Natural killer cell (primary cell): ENCODE results near the gene ERCC5. TPM values are rescaled to one million over a fixed set of nuclear protein-coding genes. Genes with fewer than 3 reads are reported as not detected.

ENCODE experiments used
- ATAC-seq, 3 donors: fragments of 150-1000 bp in 2 of 3; fragments of 200-7000 bp in 1 of 3; cut with Tn5 transposase; 1 replicate in 1 of 3; 2 replicates in 2 of 3; pipeline ENCODE4 v1.10.0; 2021; ENCODE audit warnings: mild to moderate bottlenecking in 2 of 3, moderate library complexity in 2 of 3
- DNase-seq, 2 donors: peaks; one replicate each; pipeline versions ENCODE4 v3.0.0 to v3.0.0-alpha.2; 2013 to 2021; ENCODE audit warnings: mixed read lengths in 1 of 2
- H3K27ac ChIP-seq: one replicate; pipeline ENCODE4 v1.5.1; 2013; ENCODE audit warnings: mild to moderate bottlenecking, low read length
- H3K27me3 ChIP-seq: one replicate; pipeline ENCODE4 v1.6.1; 2013; ENCODE audit warnings: low read length; ENCODE audit not compliant: control insufficient read depth, insufficient read depth
- H3K36me3 ChIP-seq: one replicate; pipeline ENCODE4 v1.6.1; 2013; ENCODE audit warnings: low read length; ENCODE audit not compliant: control insufficient read depth, insufficient read depth
- H3K4me1 ChIP-seq: one replicate; pipeline ENCODE4 v1.6.1; 2013; ENCODE audit warnings: low read length; ENCODE audit not compliant: control insufficient read depth, insufficient read depth
- H3K4me3 ChIP-seq: one replicate; pipeline ENCODE4 v1.5.1; 2013; ENCODE audit warnings: low read length
- H3K9me3 ChIP-seq: one replicate; pipeline ENCODE4 v1.6.1; 2013; ENCODE audit warnings: low read length; ENCODE audit not compliant: control insufficient read depth, insufficient read depth
- H3K27ac Mint-ChIP-seq, 2 donors: one replicate each; pipeline ENCODE4 v1.8.0; 2022; ENCODE audit warnings: mild to moderate bottlenecking in 2 of 2, mixed read lengths in 2 of 2, moderate library complexity in 1 of 2
- H3K27me3 Mint-ChIP-seq, 2 donors: one replicate each; pipeline ENCODE4 v1.8.0; 2022; ENCODE audit warnings: low read depth in 2 of 2, mixed read lengths in 2 of 2
- H3K36me3 Mint-ChIP-seq: one replicate; pipeline ENCODE4 v1.8.0; 2022; ENCODE audit warnings: mixed read lengths
- H3K4me1 Mint-ChIP-seq, 2 donors: one replicate each; pipeline ENCODE4 v1.8.0; 2022; ENCODE audit warnings: mixed read lengths in 2 of 2
- H3K4me3 Mint-ChIP-seq: one replicate; pipeline ENCODE4 v1.8.0; 2022; ENCODE audit warnings: mild to moderate bottlenecking, moderate library complexity, mixed read lengths
- H3K9me3 Mint-ChIP-seq, 2 donors: one replicate each; pipeline ENCODE4 v1.8.0; 2022; ENCODE audit warnings: mixed read lengths in 2 of 2
- CTCF ChIP-seq: fragments of 200-600 bp; IDR thresholded peaks from one replicate; pipeline ENCODE4 v1.8.0; 2022; ENCODE audit warnings: antibody characterized with exemption
- WGBS: methylation state at CpG from one replicate; pipeline ENCODE4 v1.1.7; 2013; ENCODE audit warnings: missing lambda C conversion rate; ENCODE audit not compliant: insufficient coverage; 5-methylcytosine and 5-hydroxymethylcytosine counted together
- intact Hi-C: fragments of 100-400 bp; cut with micrococcal nuclease; formaldehyde crosslinking; loops from one replicate; pipeline ENCODE4 v1.14.2; 2022
- total RNA-seq, 4 donors: library from RNA; stranded (reverse); fragments of 120-200 nt in 1 of 4; gene quantifications; one replicate each; pipeline versions ENCODE4 v1.2.3 to v1.2.4, GENCODE V29; 2013 to 2022

The ERCC5 gene
- total RNA-seq, 3 donors from 2014 or later (not counting 1 experiment from before 2014, with no cell fraction given): 110 to 127 (median 126) TPM

- H3K4me3 ChIP-seq: no peak overlapping the region
- no peaks in the 10 kb centered on the region for H3K9me3 ChIP-seq
- H3K4me3 Mint-ChIP-seq: no peak overlapping the region
- no peaks in the 10 kb centered on the region for H3K9me3 Mint-ChIP-seq
- H3K36me3 ChIP-seq: peaks cover 7% of the 10 kb centered on the region
- intact Hi-C loops: no loop called here
- H3K27me3 ChIP-seq: no peaks in the 10 kb centered on the region
- no peaks in the 10 kb centered on the region for H3K27me3 Mint-ChIP-seq
- H3K4me1 ChIP-seq: no peaks in the 10 kb centered on the region
- no peak overlapping the region for H3K27ac Mint-ChIP-seq
- H3K36me3 Mint-ChIP-seq: peaks cover 9% of the 10 kb centered on the region
- no peak for DNase-seq
- TF ChIP-seq CTCF: no peak
- H3K4me1 Mint-ChIP-seq: peaks cover 28 to 30% of the 10 kb centered on the region in 2 donors
- no peak for ATAC-seq
- H3K27ac ChIP-seq: no peak overlapping the region
Observed at GRCh38 chr13:102812611-102813287, 33.1 kb upstream of the ERCC5 start.

GRCh38 chr13:102814025-102814607 is 31.7 kb upstream of the ERCC5 start:
- H3K4me3 ChIP-seq: no peak overlapping the region
- ATAC-seq (no peak), DNase-seq (no peak)
- WGBS: 81% methylated on average over 7 of the region's 7 CpGs
- Mint-ChIP-seq H3K27ac (peak overlapping the region in 1 of 2 donors; percentile 10), H3K27me3 (no peaks in the 10 kb centered on the region), H3K4me3 (no peak overlapping the region), H3K9me3 (no peaks in the 10 kb centered on the region), H3K4me1 (peaks cover 19 to 20% of the 10 kb centered on the region in 2 donors), H3K36me3 (peaks cover 9% of the 10 kb centered on the region)
- intact Hi-C loops: no loop called here
- no peak for TF ChIP-seq CTCF
- no peak overlapping the region for H3K27ac ChIP-seq
- H3K4me1 ChIP-seq: no peaks in the 10 kb centered on the region
- H3K27me3 ChIP-seq: no peaks in the 10 kb centered on the region
- H3K36me3 ChIP-seq: peaks cover 13% of the 10 kb centered on the region
- no peaks in the 10 kb centered on the region for H3K9me3 ChIP-seq

- Histone ChIP-seq H3K4me3 (no peak overlapping the region), H3K27ac (no peak overlapping the region), H3K36me3 (peaks cover 13% of the 10 kb centered on the region), H3K27me3 (no peaks in the 10 kb centered on the region), H3K9me3 (no peaks in the 10 kb centered on the region), H3K4me1 (no peaks in the 10 kb centered on the region)
- WGBS: 99% methylated on average over 5 of the region's 6 CpGs
- Mint-ChIP-seq H3K27ac (no peak overlapping the region), H3K9me3 (no peaks in the 10 kb centered on the region), H3K4me3 (no peak overlapping the region), H3K36me3 (peaks cover 9% of the 10 kb centered on the region), H3K4me1 (peaks cover 17 to 18% of the 10 kb centered on the region in 2 donors), H3K27me3 (no peaks in the 10 kb centered on the region)
- intact Hi-C loops: no loop called here
- no peak for TF ChIP-seq CTCF
- DNase-seq: no peak
- no peak for ATAC-seq
Observed at GRCh38 chr13:102814793-102815192, 31.0 kb upstream of the ERCC5 start.
